Mesendoderm (in vitro differentiated cells): Measurements from ENCODE around the gene PSMG4. TPM values are rescaled to one million over a fixed set of nuclear protein-coding genes. Genes with fewer than 3 reads are reported as not detected.

Experiments used
- DNase-seq: peaks from one replicate; pipeline ENCODE4 v3.0.0; 2013
- H2AK5ac ChIP-seq: 2 replicates; pipeline ENCODE4 v1.6.1; 2013; ENCODE audit warnings: low read length, inconsistent platforms
- H2BK120ac ChIP-seq: 2 replicates; pipeline ENCODE4 v1.6.1; 2013; ENCODE audit warnings: low read depth, mild to moderate bottlenecking, low read length, moderate library complexity, mixed read lengths
- H2BK15ac ChIP-seq: replicated peaks from 2 replicates; pipeline ENCODE4 v1.6.1; 2013; ENCODE audit warnings: low read depth, mild to moderate bottlenecking, moderate library complexity
- H2BK5ac ChIP-seq: 2 replicates; pipeline ENCODE4 v1.6.1; 2013; ENCODE audit warnings: low read length, inconsistent platforms
- H3K18ac ChIP-seq: 2 replicates; pipeline ENCODE4 v1.6.1; 2013; ENCODE audit warnings: mild to moderate bottlenecking, low read length, mixed read lengths
- H3K23ac ChIP-seq: one replicate; pipeline ENCODE4 v1.6.1; 2013; ENCODE audit warnings: low read length
- H3K27ac ChIP-seq: 2 replicates; pipeline ENCODE4 v1.5.1; 2013; ENCODE audit warnings: low read depth, mild to moderate bottlenecking, inconsistent platforms, low read length, moderate library complexity
- H3K27me3 ChIP-seq: 2 replicates; pipeline ENCODE4 v1.6.1; 2013; ENCODE audit warnings: low read length, control low read depth, mild to moderate bottlenecking, inconsistent platforms; ENCODE audit not compliant: insufficient read depth, poor library complexity
- H3K36me3 ChIP-seq: 2 replicates; pipeline ENCODE4 v1.6.1; 2013; ENCODE audit warnings: low read length, inconsistent platforms; ENCODE audit not compliant: control insufficient read depth, insufficient read depth
- H3K4ac ChIP-seq: one replicate; pipeline ENCODE4 v1.6.1; 2013; ENCODE audit warnings: low read depth, mild to moderate bottlenecking, low read length, moderate library complexity
- H3K4me1 ChIP-seq: 2 replicates; pipeline ENCODE4 v1.6.1; 2013; ENCODE audit warnings: low read depth, low read length, inconsistent platforms; ENCODE audit not compliant: control insufficient read depth
- H3K4me2 ChIP-seq: 2 replicates; pipeline ENCODE4 v1.6.1; 2013; ENCODE audit warnings: low read length
- H3K4me3 ChIP-seq: 2 replicates; pipeline ENCODE4 v1.5.1; 2013; ENCODE audit warnings: mild to moderate bottlenecking, low read length
- H3K56ac ChIP-seq: one replicate; pipeline ENCODE4 v1.6.1; 2013; ENCODE audit warnings: low read length
- H3K79me1 ChIP-seq: 2 replicates; pipeline ENCODE4 v1.6.1; 2013; ENCODE audit warnings: low read length, inconsistent platforms
- H3K79me2 ChIP-seq: 2 replicates; pipeline ENCODE4 v1.6.1; 2013; ENCODE audit warnings: mild to moderate bottlenecking, low read length; ENCODE audit not compliant: control insufficient read depth, insufficient read depth
- H3K9ac ChIP-seq: 2 replicates; pipeline ENCODE4 v1.6.1; 2013; ENCODE audit warnings: low read length, inconsistent platforms
- H4K5ac ChIP-seq: one replicate; pipeline ENCODE4 v1.6.1; 2013; ENCODE audit warnings: low read length
- H4K8ac ChIP-seq: one replicate; pipeline ENCODE4 v1.6.1; 2013; ENCODE audit warnings: low read depth, mild to moderate bottlenecking, control low read depth, low read length, moderate library complexity
- WGBS: extraction: QIAGEN DNeasy Blood & Tissue Kit; methylation state at CpG from one replicate; pipeline ENCODE4 v1.1.7; 2013; ENCODE audit warnings: low lambda C conversion rate, missing lambda C conversion rate; ENCODE audit not compliant: insufficient coverage; ENCODE audit errors: extremely low coverage; 5-methylcytosine and 5-hydroxymethylcytosine counted together
- polyA plus RNA-seq, 2 experiments: library from polyadenylated mRNA; stranded (reverse); fragments of 200-250 nt; gene quantifications; one replicate each; pipeline ENCODE4 v1.2.3, GENCODE V29; 2013

PSMG4 gene
- 53.4 TPM for polyA plus RNA-seq (2013, experiment 1 of 2)
- 51.8 TPM for polyA plus RNA-seq (2013, experiment 2 of 2)

GRCh38 chr6:3258720-3259490 lies at the start of gene PSMG4:
TSS of gene PSMG4 (plus strand) at chr6:3258947. CDS start at chr6:3259023, 76 bp downstream.
- Histone ChIP-seq H3K27me3 (no peaks in the 10 kb centered on the region), H2BK15ac (no peak within 1 kb of the TSS)
- no CpG with 5 or more reads among the region's 80 CpGs for WGBS

GRCh38 chr6:3209114-3210023 lies 49.4 kb upstream of the PSMG4 start:
- peak overlapping the region; percentile 30 for H3K18ac ChIP-seq
- no peaks in the 10 kb centered on the region for H3K79me2 ChIP-seq
- no peak overlapping the region for H4K5ac ChIP-seq
- H2BK5ac ChIP-seq: no peak overlapping the region
- H3K27ac ChIP-seq: peak overlapping the region; percentile 75
- H4K8ac ChIP-seq: peak overlapping the region; percentile 31
- peak overlapping the region; percentile 77 for H3K56ac ChIP-seq
- H3K79me1 ChIP-seq: no peaks in the 10 kb centered on the region
- no CpG with 5 or more reads among the region's 17 CpGs for WGBS
- H2BK120ac ChIP-seq: peak overlapping the region; percentile 15
- peak overlapping the region; percentile 16 for H3K9ac ChIP-seq
- no peak overlapping the region for H3K4me2 ChIP-seq
- H3K36me3 ChIP-seq: no peaks in the 10 kb centered on the region
- no peak overlapping the region for H3K4ac ChIP-seq
- no peak overlapping the region for H3K4me3 ChIP-seq
- no peak overlapping the region for H3K23ac ChIP-seq
- peak; percentile 99 for DNase-seq
- peaks cover 13% of the 10 kb centered on the region for H3K4me1 ChIP-seq
- H3K27me3 ChIP-seq: no peaks in the 10 kb centered on the region
- H2AK5ac ChIP-seq: no peak overlapping the region
- peak overlapping the region; percentile 25 for H2BK15ac ChIP-seq

More at GRCh38 chr6:3258720-3259490, at the start of gene PSMG4:
- H3K36me3 ChIP-seq: peaks cover 3% of the 10 kb centered on the region
- peak within 1 kb of the TSS; percentile 67 for H3K4me2 ChIP-seq
- H3K56ac ChIP-seq: peak within 1 kb of the TSS; percentile 99
- H3K4ac ChIP-seq: peak within 1 kb of the TSS; percentile 74
- peaks cover 46% of the 10 kb centered on the region for H3K79me2 ChIP-seq
- peak within 1 kb of the TSS; percentile 91 for H3K9ac ChIP-seq
- peaks cover 3% of the 10 kb centered on the region for H3K4me1 ChIP-seq
- peak within 1 kb of the TSS; percentile 95 for H3K4me3 ChIP-seq
- peak within 1 kb of the TSS; percentile 78 for H2BK5ac ChIP-seq
- peak within 1 kb of the TSS; percentile 7 for H3K27ac ChIP-seq
- H4K8ac ChIP-seq: no peak within 1 kb of the TSS
- DNase-seq: peak; percentile 93
- H3K18ac ChIP-seq: peak within 1 kb of the TSS; percentile 2
- H2AK5ac ChIP-seq: no peak within 1 kb of the TSS
- H3K79me1 ChIP-seq: peaks cover 13% of the 10 kb centered on the region
- peak within 1 kb of the TSS; percentile 98 for H3K23ac ChIP-seq
- H4K5ac ChIP-seq: no peak within 1 kb of the TSS
- H2BK120ac ChIP-seq: no peak within 1 kb of the TSS

GRCh38 chr6:3210024-3210610 lies 48.6 kb upstream of the PSMG4 start:
- Histone ChIP-seq H3K4me3 (no peak overlapping the region), H3K18ac (peak overlapping the region; percentile 20), H2BK120ac (no peak overlapping the region), H2AK5ac (peak overlapping the region; percentile 91), H3K79me1 (no peaks in the 10 kb centered on the region), H2BK15ac (no peak overlapping the region), H3K56ac (peak overlapping the region; percentile 68), H3K4me2 (no peak overlapping the region), H3K79me2 (no peaks in the 10 kb centered on the region), H4K8ac (no peak overlapping the region), H3K27me3 (no peaks in the 10 kb centered on the region), H4K5ac (no peak overlapping the region), H3K9ac (no peak overlapping the region), H3K4me1 (peaks cover 13% of the 10 kb centered on the region), H3K23ac (no peak overlapping the region), H2BK5ac (peak overlapping the region; percentile 6), H3K27ac (no peak overlapping the region), H3K4ac (no peak overlapping the region), H3K36me3 (no peaks in the 10 kb centered on the region)
- DNase-seq: no peak
- no CpG with 5 or more reads among the region's 9 CpGs for WGBS

- no peak overlapping the region for H2BK15ac ChIP-seq
- no peak overlapping the region for H3K4me3 ChIP-seq
- no peak overlapping the region for H4K5ac ChIP-seq
- H2AK5ac ChIP-seq: no peak overlapping the region
- no peaks in the 10 kb centered on the region for H3K27me3 ChIP-seq
- H3K9ac ChIP-seq: no peak overlapping the region
- H3K56ac ChIP-seq: no peak overlapping the region
- no peak overlapping the region for H3K23ac ChIP-seq
- no peaks in the 10 kb centered on the region for H3K36me3 ChIP-seq
- no peaks in the 10 kb centered on the region for H3K79me2 ChIP-seq
- peaks cover 13% of the 10 kb centered on the region for H3K4me1 ChIP-seq
- WGBS: no CpG with 5 or more reads among the region's 5 CpGs
- H4K8ac ChIP-seq: no peak overlapping the region
- H2BK5ac ChIP-seq: no peak overlapping the region
- no peak overlapping the region for H3K4me2 ChIP-seq
- no peaks in the 10 kb centered on the region for H3K79me1 ChIP-seq
- H3K27ac ChIP-seq: no peak overlapping the region
- H3K18ac ChIP-seq: no peak overlapping the region
- peak; percentile 67 for DNase-seq
- no peak overlapping the region for H2BK120ac ChIP-seq
- H3K4ac ChIP-seq: no peak overlapping the region
Observed at GRCh38 chr6:3211681-3212080, 47.1 kb upstream of the PSMG4 start.

GRCh38 chr6:3212261-3212660 lies 46.5 kb upstream of the PSMG4 start:
- H3K79me2 ChIP-seq: no peaks in the 10 kb centered on the region
- no peak overlapping the region for H3K4ac ChIP-seq
- WGBS: no CpG with 5 or more reads among the region's 6 CpGs
- no peak overlapping the region for H3K27ac ChIP-seq
- H2AK5ac ChIP-seq: no peak overlapping the region
- H3K9ac ChIP-seq: no peak overlapping the region
- H2BK120ac ChIP-seq: no peak overlapping the region
- no peak overlapping the region for H4K8ac ChIP-seq
- no peak overlapping the region for H4K5ac ChIP-seq
- no peaks in the 10 kb centered on the region for H3K36me3 ChIP-seq
- H3K79me1 ChIP-seq: no peaks in the 10 kb centered on the region
- H3K4me3 ChIP-seq: no peak overlapping the region
- H3K18ac ChIP-seq: no peak overlapping the region
- no peak for DNase-seq
- no peaks in the 10 kb centered on the region for H3K27me3 ChIP-seq
- H3K56ac ChIP-seq: no peak overlapping the region
- H3K23ac ChIP-seq: no peak overlapping the region
- no peak overlapping the region for H2BK5ac ChIP-seq
- peaks cover 13% of the 10 kb centered on the region for H3K4me1 ChIP-seq
- no peak overlapping the region for H3K4me2 ChIP-seq
- H2BK15ac ChIP-seq: no peak overlapping the region
